Left lung (tissue), 14 donors: ENCODE data around the gene BST2. TPM values are rescaled to one million over a fixed set of nuclear protein-coding genes. Genes with fewer than 3 reads are reported as not detected.

Source experiments
- ATAC-seq: fragments of 200-7000 bp; cut with Tn5 transposase; one replicate; pipeline ENCODE4 v1.9.1; 2020; ENCODE audit warnings: moderate library complexity
- DNase-seq, 4 donors: peaks; one replicate each; pipeline ENCODE4 v3.0.0-alpha.2; 2013 to 2020
- H3K27ac ChIP-seq, 2 donors: fragments of 200-600 bp; sonication (generic) in 1 of 2; one replicate each; pipeline versions ENCODE4 v1.5.0 to v1.8.0; 2020 to 2021
- H3K27me3 ChIP-seq, 2 donors: fragments of 200-600 bp; sonication (generic) in 1 of 2; one replicate each; pipeline versions ENCODE4 v1.5.0 to v1.8.0; 2020 to 2021
- H3K36me3 ChIP-seq, 2 donors: fragments of 200-600 bp; sonication (generic) in 1 of 2; one replicate each; pipeline versions ENCODE4 v1.5.0 to v1.8.0; 2020 to 2021
- H3K4me1 ChIP-seq, 2 donors: fragments of 200-600 bp; one replicate each; pipeline ENCODE4 v1.8.0; 2021
- H3K4me3 ChIP-seq, 2 donors: fragments of 200-600 bp; sonication (generic) in 1 of 2; one replicate each; pipeline versions ENCODE4 v1.5.0 to v1.8.0; 2020 to 2021; ENCODE audit warnings: mild to moderate bottlenecking in 1 of 2
- H3K9me3 ChIP-seq, 2 donors: fragments of 200-600 bp; sonication (generic) in 1 of 2; one replicate each; pipeline versions ENCODE4 v1.5.0 to v1.8.0; 2020 to 2021
- intact Hi-C, 2 donors: fragments of 100-400 bp; cut with DNase I; formaldehyde crosslinking; loops; one replicate each; pipeline versions ENCODE4 v1.11.2 to v1.14.2; 2022
- long read RNA-seq, 12 donors: library from polyadenylated mRNA in 2 of 12; unstranded in 2 of 12; transcript quantifications; one replicate each; pipeline ENCODE4 v2.0.0 and lab custom pipeline, GENCODE V29; 2019 to 2026
- polyA plus RNA-seq, 6 donors: library from polyadenylated mRNA; unstranded; fragments of 120-200 nt; gene quantifications; one replicate each; pipeline ENCODE4 v1.2.1, GENCODE V29; 2013; ENCODE audit not compliant: insufficient read length in 6 of 6
- total RNA-seq, 2 donors: library from RNA; stranded (reverse); fragmentation: NEBNext Ultra II Directional; extraction: Animal tissue kit (Norgen Biotek cat#: 25700); gene quantifications; one replicate each; pipeline ENCODE4 v1.2.1, GENCODE V29; 2021
- TF ChIP-seq, protein P1 (sequence below), 2 donors: fragments of 200-600 bp; sonication (generic) in 1 of 2; IDR thresholded peaks; one replicate each; pipeline versions ENCODE4 v1.5.0 to v1.8.0; 2021; ENCODE audit warnings: antibody characterized with exemption in 2 of 2
- donor health status: DM: no; HTN: yes; CAD: no.
- donor health status: DM: no; HTN: no; CAD: no.

Gene BST2, protein sequence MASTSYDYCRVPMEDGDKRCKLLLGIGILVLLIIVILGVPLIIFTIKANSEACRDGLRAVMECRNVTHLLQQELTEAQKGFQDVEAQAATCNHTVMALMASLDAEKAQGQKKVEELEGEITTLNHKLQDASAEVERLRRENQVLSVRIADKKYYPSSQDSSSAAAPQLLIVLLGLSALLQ
- total RNA-seq, result 100 to 1,000 TPM in 1 of 2 donors, 10 to 100 TPM in 1; 90.2 to 104 TPM
- polyA plus RNA-seq, result 10 to 100 TPM; 12.5 to 22.4 (median 18.1) TPM
- long read RNA-seq, donor 1, transcript BST2-201 (5 exons, 1,019 nt), result major isoform, 32 of 32 reads
- long read RNA-seq, donor 1, partial matches to known transcripts, result 0 of 32 reads
- long read RNA-seq, donor 1, other reads (novel, unspliced or antisense), result 0 of 32 reads
- long read RNA-seq, donor 2, transcript BST2-201 (5 exons, 1,019 nt), result major isoform, 14 of 14 reads
- long read RNA-seq, donor 2, partial matches to known transcripts, result 0 of 14 reads
- long read RNA-seq, donor 2, other reads (novel, unspliced or antisense), result 0 of 14 reads
- long read RNA-seq, donor 3, transcript BST2-201 (5 exons, 1,019 nt), result major isoform, 14 of 14 reads
- long read RNA-seq, donor 3, partial matches to known transcripts, result 0 of 14 reads
- long read RNA-seq, donor 3, other reads (novel, unspliced or antisense), result 0 of 14 reads
- long read RNA-seq, donor 4, transcript BST2-201 (5 exons, 1,019 nt), result major isoform, 132 of 134 reads
- long read RNA-seq, donor 4, partial matches to known transcripts, result 1 of 134 reads
- long read RNA-seq, donor 4, other reads (novel, unspliced or antisense), result 1 of 134 reads
- long read RNA-seq, donor 5, transcript BST2-201 (5 exons, 1,019 nt), result major isoform, 18 of 19 reads
- long read RNA-seq, donor 5, partial matches to known transcripts, result 0 of 19 reads
- long read RNA-seq, donor 5, other reads (novel, unspliced or antisense), result 0 of 19 reads
- long read RNA-seq, donor 6, transcript BST2-201 (5 exons, 1,019 nt), result major isoform, 14 of 14 reads
- long read RNA-seq, donor 6, partial matches to known transcripts, result 0 of 14 reads
- long read RNA-seq, donor 6, other reads (novel, unspliced or antisense), result 0 of 14 reads
- long read RNA-seq, donor 7, transcript BST2-201 (5 exons, 1,019 nt), result major isoform, 17 of 18 reads
- long read RNA-seq, donor 7, partial matches to known transcripts, result 0 of 18 reads
- long read RNA-seq, donor 7, other reads (novel, unspliced or antisense), result 0 of 18 reads
- long read RNA-seq, donor 8, transcript BST2-201 (5 exons, 1,019 nt), result major isoform, 18 of 18 reads
- long read RNA-seq, donor 8, partial matches to known transcripts, result 0 of 18 reads
- long read RNA-seq, donor 8, other reads (novel, unspliced or antisense), result 0 of 18 reads
- long read RNA-seq, donor 9, result 0 reads
- long read RNA-seq, donor 10, transcript BST2-201 (5 exons, 1,019 nt), result major isoform, 198 of 207 reads
- long read RNA-seq, donor 10, partial matches to known transcripts, result 0 of 207 reads
- long read RNA-seq, donor 10, other reads (novel, unspliced or antisense), result 9 of 207 reads
- long read RNA-seq, donor 11, result 0 reads
- long read RNA-seq, donor 12, transcript BST2-201 (5 exons, 1,019 nt), result major isoform, 20 of 20 reads
- long read RNA-seq, donor 12, partial matches to known transcripts, result 0 of 20 reads
- long read RNA-seq, donor 12, other reads (novel, unspliced or antisense), result 0 of 20 reads

DNA sequence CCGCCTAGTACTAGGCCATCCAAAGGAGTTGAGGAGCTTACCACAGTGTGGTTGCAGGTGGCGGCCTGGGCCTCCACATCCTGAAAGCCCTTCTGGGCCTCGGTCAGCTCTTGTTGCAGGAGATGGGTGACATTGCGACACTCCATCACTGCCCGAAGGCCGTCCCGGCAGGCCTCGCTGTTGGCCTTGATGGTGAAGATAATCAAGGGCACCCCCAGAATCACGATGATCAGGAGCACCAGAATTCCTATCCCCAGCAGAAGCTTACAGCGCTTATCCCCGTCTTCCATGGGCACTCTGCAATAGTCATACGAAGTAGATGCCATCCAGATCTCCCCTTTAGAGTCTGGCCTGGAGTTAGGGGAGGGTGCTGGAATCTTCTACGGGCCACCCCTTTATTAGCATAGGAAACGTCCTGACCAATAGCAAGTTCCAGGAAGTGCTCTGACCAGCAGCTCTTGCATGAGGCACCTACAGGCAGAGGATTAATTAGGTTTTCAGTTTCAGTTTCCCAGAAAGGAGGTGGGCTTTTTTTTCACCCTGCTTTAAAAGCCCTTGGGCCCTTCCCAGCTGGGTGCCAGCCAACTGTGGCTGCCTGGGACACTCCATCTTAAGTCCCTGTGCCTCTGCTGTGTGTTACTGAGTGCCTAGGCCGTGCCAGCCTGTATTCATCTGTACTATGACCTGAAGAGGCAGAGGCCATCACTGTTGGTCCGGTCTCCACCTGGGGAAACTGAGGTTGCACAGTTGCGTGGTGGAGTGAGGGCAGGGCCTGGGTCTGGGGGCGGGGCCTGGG, at the start of gene BST2:
BST2 (minus strand) TSS at position 381 of the 796 bp plus-strand sequence; CDS start at position 326, 55 bp downstream.
- intact Hi-C loops, result no loop called here
- peak; percentile 94 for ATAC-seq
- H3K27ac ChIP-seq, result peak within 1 kb of the TSS; percentile 86 to 89
- H3K9me3 ChIP-seq, result no peaks in the 10 kb centered on the region
- TF ChIP-seq, protein P1, sequence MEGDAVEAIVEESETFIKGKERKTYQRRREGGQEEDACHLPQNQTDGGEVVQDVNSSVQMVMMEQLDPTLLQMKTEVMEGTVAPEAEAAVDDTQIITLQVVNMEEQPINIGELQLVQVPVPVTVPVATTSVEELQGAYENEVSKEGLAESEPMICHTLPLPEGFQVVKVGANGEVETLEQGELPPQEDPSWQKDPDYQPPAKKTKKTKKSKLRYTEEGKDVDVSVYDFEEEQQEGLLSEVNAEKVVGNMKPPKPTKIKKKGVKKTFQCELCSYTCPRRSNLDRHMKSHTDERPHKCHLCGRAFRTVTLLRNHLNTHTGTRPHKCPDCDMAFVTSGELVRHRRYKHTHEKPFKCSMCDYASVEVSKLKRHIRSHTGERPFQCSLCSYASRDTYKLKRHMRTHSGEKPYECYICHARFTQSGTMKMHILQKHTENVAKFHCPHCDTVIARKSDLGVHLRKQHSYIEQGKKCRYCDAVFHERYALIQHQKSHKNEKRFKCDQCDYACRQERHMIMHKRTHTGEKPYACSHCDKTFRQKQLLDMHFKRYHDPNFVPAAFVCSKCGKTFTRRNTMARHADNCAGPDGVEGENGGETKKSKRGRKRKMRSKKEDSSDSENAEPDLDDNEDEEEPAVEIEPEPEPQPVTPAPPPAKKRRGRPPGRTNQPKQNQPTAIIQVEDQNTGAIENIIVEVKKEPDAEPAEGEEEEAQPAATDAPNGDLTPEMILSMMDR (IDR thresholded peaks at IDR 0.05), result no peak
- DNase-seq, result peak in 2 of 4 donors; percentile 59 to 87
- peaks cover 0 to 21% of the 10 kb centered on the region in 2 donors for H3K36me3 ChIP-seq
- peak within 1 kb of the TSS; percentile 21 to 66 for H3K4me3 ChIP-seq
- peaks cover 0 to 52% of the 10 kb centered on the region in 2 donors for H3K4me1 ChIP-seq
- H3K27me3 ChIP-seq, result no peaks in the 10 kb centered on the region

DNA sequence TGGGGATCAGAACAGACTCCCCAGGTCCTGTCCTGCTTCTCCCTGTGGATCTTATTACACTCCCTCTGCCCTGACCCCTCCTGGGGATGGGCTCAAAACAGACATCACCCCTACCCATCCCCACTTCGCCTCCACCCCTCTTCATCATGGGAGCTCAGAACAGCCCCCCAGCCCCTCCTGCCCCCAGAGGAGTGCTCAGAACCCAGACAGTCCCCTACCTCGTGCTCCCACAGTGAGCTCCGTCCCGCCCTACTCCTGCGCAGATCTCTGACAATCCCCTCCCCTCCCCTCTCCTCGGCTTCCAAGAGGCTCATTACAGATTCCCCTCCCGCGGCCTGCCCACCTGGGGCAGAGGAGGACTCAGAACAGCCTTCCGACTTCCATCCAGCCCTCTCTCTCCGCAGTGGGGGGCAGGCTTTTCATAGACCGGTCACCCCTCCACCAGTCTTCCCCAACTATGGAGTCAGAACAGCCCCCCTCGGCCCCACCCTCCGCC, 49.2 kb upstream of the BST2 start:
- TF ChIP-seq, protein P1 (IDR thresholded peaks at IDR 0.05), result no peak
- intact Hi-C loops, result no loop called here
- ATAC-seq, result no peak

DNA sequence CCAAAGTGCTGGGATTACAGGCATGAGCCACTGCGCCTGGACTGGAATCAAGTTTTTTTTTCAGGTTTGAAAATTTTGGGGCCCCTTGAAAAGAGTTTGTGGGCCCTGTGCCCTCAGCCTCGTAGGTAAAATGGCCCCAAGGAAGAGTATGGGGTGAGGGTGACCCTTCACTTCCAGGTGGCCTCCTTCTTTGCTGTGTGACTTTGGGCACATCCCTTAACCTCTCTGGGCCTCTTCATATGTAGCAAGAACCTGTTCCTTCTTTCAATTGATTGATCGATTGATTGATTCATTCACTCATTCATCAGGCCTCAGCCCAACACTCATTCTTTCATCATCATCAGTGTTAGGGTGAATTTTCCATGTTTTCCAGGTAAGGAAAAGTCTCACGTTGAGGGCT, 46.4 kb upstream of the BST2 start:
- no peak for DNase-seq
- no peak overlapping the region for H3K4me3 ChIP-seq
- peaks cover 22 to 75% of the 10 kb centered on the region in 2 donors for H3K27me3 ChIP-seq
- intact Hi-C loops, result no loop called here
- H3K36me3 ChIP-seq, result no peaks in the 10 kb centered on the region
- TF ChIP-seq, protein P1 (IDR thresholded peaks at IDR 0.05), result no peak
- H3K27ac ChIP-seq, result no peak overlapping the region
- no peaks in the 10 kb centered on the region for H3K9me3 ChIP-seq
- H3K4me1 ChIP-seq, result peaks cover 0 to 12% of the 10 kb centered on the region in 2 donors
- ATAC-seq, result no peak

More for the DNA sequence above, 49.2 kb upstream of the BST2 start:
- H3K4me3 ChIP-seq, result no peak overlapping the region
- no peaks in the 10 kb centered on the region for H3K9me3 ChIP-seq
- DNase-seq, result peak in 1 of 4 donors; percentile 43
- no peaks in the 10 kb centered on the region for H3K4me1 ChIP-seq
- H3K27me3 ChIP-seq, result peaks cover 22 to 75% of the 10 kb centered on the region in 2 donors
- no peaks in the 10 kb centered on the region for H3K36me3 ChIP-seq
- H3K27ac ChIP-seq, result no peak overlapping the region
